ENCODE data around the gene NDUFC2. TPM values are rescaled to one million over a fixed set of nuclear protein-coding genes. Genes with fewer than 3 reads are reported as not detected.

NDUFC2 gene
- total and polyA plus RNA-seq, 2 donors (not counting 1 experiment from before 2014, with no cell fraction given), result 49.0 to 65.0 TPM

DNA sequence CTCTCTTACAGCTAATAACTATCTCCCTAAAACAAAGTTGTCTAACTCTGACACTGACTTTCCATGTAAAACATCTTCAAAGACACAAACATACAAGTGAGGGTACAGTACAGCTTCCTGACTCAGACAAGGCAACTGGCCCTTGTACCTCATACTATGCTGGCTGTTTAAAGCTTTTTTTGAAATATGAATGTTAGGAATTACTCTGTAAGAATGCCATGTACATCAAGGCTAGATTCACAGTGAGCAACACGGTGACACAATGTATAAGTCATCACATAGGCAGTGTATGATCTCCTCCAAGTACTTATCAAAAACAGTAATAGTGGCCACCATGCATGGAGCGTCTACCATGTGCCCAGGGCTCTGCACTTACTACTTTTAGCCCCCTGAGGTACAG lies 31.2 kb upstream of the NDUFC2 start:
- DNase-seq (no peak), ATAC-seq (ENCODE audit: low read depth) (no peak)
- H3K4me1 Mint-ChIP-seq, result peaks cover 9% of the 10 kb centered on the region
- H3K27me3 ChIP-seq (replicated peaks in 1 of 4; ENCODE audit: control extremely low read depth in 1 of 4, control insufficient read depth in 3 of 4, insufficient read depth in 4 of 4, low read length in 3 of 4), result no peaks in the 10 kb centered on the region
- H3K27me3 Mint-ChIP-seq, result no peaks in the 10 kb centered on the region
- no peak overlapping the region for H3K4me3 ChIP-seq (ENCODE audit: control extremely low read depth in 1 of 5, extremely low read depth in 1 of 5, insufficient read depth in 1 of 5, low read depth in 2 of 5, low read length in 4 of 5)
- CTCF ChIA-PET, result no interaction called here
- 88% methylated on average over 1 of the region's 2 CpGs for WGBS (ENCODE audit: insufficient coverage)
- H3K4me3 Mint-ChIP-seq, result no peak overlapping the region
- H4K20me1 ChIP-seq (ENCODE audit: control insufficient read depth, insufficient read depth, low read length, poor library complexity, severe bottlenecking), result no peaks in the 10 kb centered on the region
- no peak overlapping the region for H3K4me2 ChIP-seq (replicated peaks; ENCODE audit: low read depth, low read length, poor library complexity, severe bottlenecking)
- H3K9ac ChIP-seq (ENCODE audit: low read length), result no peak overlapping the region
- POLR2A ChIA-PET, result no interaction called here
- no peak overlapping the region for H3K27ac ChIP-seq (ENCODE audit: low read length in 2 of 2)
- intact Hi-C loops (cut with micrococcal nuclease), result no loop called here
- no peak overlapping the region for H3K27ac Mint-ChIP-seq
- TF ChIP-seq CTCF (IDR thresholded peaks at IDR 0.05) (no peak), EZH2 (IDR thresholded peaks at IDR 0.05; ENCODE audit: borderline replicate concordance, insufficient read depth, low read depth, low read length, poor library complexity, severe bottlenecking) (no peak)
- H3K9me3 Mint-ChIP-seq (ENCODE audit: insufficient read depth), result no peaks in the 10 kb centered on the region
- H3K79me2 ChIP-seq (ENCODE audit: control insufficient read depth, insufficient read depth, low read length), result no peaks in the 10 kb centered on the region
- no peak overlapping the region for H2AFZ ChIP-seq (ENCODE audit: insufficient read depth, low read depth, low read length, poor library complexity, severe bottlenecking)
- no peaks in the 10 kb centered on the region for H3K9me3 ChIP-seq (ENCODE audit: control extremely low read depth in 1 of 3, control insufficient read depth in 2 of 3, insufficient read depth in 1 of 3, low read length in 2 of 3)
- H3K4me1 ChIP-seq (ENCODE audit: control insufficient read depth in 2 of 2, insufficient read depth in 2 of 2, low read length in 2 of 2), result peaks cover 0 to 3% of the 10 kb centered on the region in 2 donors
- H3K36me3 ChIP-seq (replicated peaks in 1 of 2; ENCODE audit: control extremely low read depth in 1 of 2, control insufficient read depth in 1 of 2, extremely low read depth in 1 of 2, insufficient read depth in 2 of 2, low read length in 1 of 2), result peaks cover 9 to 36% of the 10 kb centered on the region in 2 experiments

- H3K36me3 ChIP-seq (replicated peaks in 1 of 2; ENCODE audit: control extremely low read depth in 1 of 2, control insufficient read depth in 1 of 2, extremely low read depth in 1 of 2, insufficient read depth in 2 of 2, low read length in 1 of 2), result peaks cover 9 to 36% of the 10 kb centered on the region in 2 experiments
- CTCF ChIA-PET, result no interaction called here
- TF ChIP-seq CTCF (IDR thresholded peaks at IDR 0.05), result no peak
- TF ChIP-seq EZH2 (IDR thresholded peaks at IDR 0.05; ENCODE audit: borderline replicate concordance, insufficient read depth, low read depth, low read length, poor library complexity, severe bottlenecking), result no peak
Observed at GRCh38 chr11:78110351-78110750, 30.7 kb upstream of the NDUFC2 start.

More at GRCh38 chr11:78110351-78110750, 30.7 kb upstream of the NDUFC2 start:
- Mint-ChIP-seq H3K4me3 (no peak overlapping the region), H3K27me3 (no peaks in the 10 kb centered on the region), H3K4me1 (peaks cover 9% of the 10 kb centered on the region), H3K9me3 (ENCODE audit: insufficient read depth) (no peaks in the 10 kb centered on the region), H3K27ac (no peak overlapping the region)
- Histone ChIP-seq H3K4me1 (ENCODE audit: control insufficient read depth in 2 of 2, insufficient read depth in 2 of 2, low read length in 2 of 2) (peaks cover 0 to 3% of the 10 kb centered on the region in 2 donors), H3K9ac (ENCODE audit: low read length) (no peak overlapping the region), H3K27ac (ENCODE audit: low read length in 2 of 2) (no peak overlapping the region), H3K4me3 (ENCODE audit: control extremely low read depth in 1 of 5, extremely low read depth in 1 of 5, insufficient read depth in 1 of 5, low read depth in 2 of 5, low read length in 4 of 5) (no peak overlapping the region), H3K79me2 (ENCODE audit: control insufficient read depth, insufficient read depth, low read length) (no peaks in the 10 kb centered on the region), H3K27me3 (replicated peaks in 1 of 4; ENCODE audit: control extremely low read depth in 1 of 4, control insufficient read depth in 3 of 4, insufficient read depth in 4 of 4, low read length in 3 of 4) (no peaks in the 10 kb centered on the region), H4K20me1 (ENCODE audit: control insufficient read depth, insufficient read depth, low read length, poor library complexity, severe bottlenecking) (no peaks in the 10 kb centered on the region), H2AFZ (ENCODE audit: insufficient read depth, low read depth, low read length, poor library complexity, severe bottlenecking) (no peak overlapping the region), H3K9me3 (ENCODE audit: control extremely low read depth in 1 of 3, control insufficient read depth in 2 of 3, insufficient read depth in 1 of 3, low read length in 2 of 3) (no peaks in the 10 kb centered on the region), H3K4me2 (replicated peaks; ENCODE audit: low read depth, low read length, poor library complexity, severe bottlenecking) (no peak overlapping the region)
- DNase-seq (no peak), ATAC-seq (ENCODE audit: low read depth) (no peak)
- intact Hi-C loops (cut with micrococcal nuclease), result no loop called here
- WGBS (ENCODE audit: insufficient coverage), result 100% methylated on average over 2 of the region's 5 CpGs
- POLR2A ChIA-PET, result no interaction called here

Data from B cell (primary cell).